Ovary (tissue), 9 donors: ENCODE results near the gene USP6NL. TPM values are rescaled to one million over a fixed set of nuclear protein-coding genes. Genes with fewer than 3 reads are reported as not detected.

Experiments used
- DNase-seq, 5 donors: peaks; one replicate each; pipeline ENCODE4 v3.0.0-alpha.2; 2019 to 2020
- H3K27ac ChIP-seq, 2 donors: fragments of 200-600 bp; one replicate each; pipeline versions ENCODE4 v1.5.1 to v1.8.0; 2019 to 2022
- H3K27me3 ChIP-seq: fragments of 200-600 bp; one replicate; pipeline ENCODE4 v1.8.0; 2022
- H3K36me3 ChIP-seq: fragments of 200-600 bp; sonication (generic); one replicate; pipeline ENCODE4 v1.5.1; 2019
- H3K4me1 ChIP-seq: one replicate; pipeline ENCODE4 v1.8.1; 2013; ENCODE audit warnings: mild to moderate bottlenecking, moderate library complexity; ENCODE audit not compliant: insufficient read depth
- H3K4me3 ChIP-seq: fragments of 200-600 bp; sonication (generic); one replicate; pipeline ENCODE4 v1.5.1; 2017
- H3K9me3 ChIP-seq, 2 donors: fragments of 200-600 bp in 1 of 2; sonication (generic) in 1 of 2; one replicate each; pipeline versions ENCODE4 v1.5.1 to v1.8.1; 2013 to 2019; ENCODE audit warnings: mild to moderate bottlenecking in 1 of 2, moderate library complexity in 1 of 2
- CTCF ChIP-seq, 3 donors: fragments of 450-650 bp in 2 of 3; fragments of 200-600 bp in 1 of 3; IDR thresholded peaks; one replicate each; pipeline versions ENCODE4 v1.5.1 to v1.8.0; 2016 to 2022; ENCODE audit warnings: antibody characterized with exemption in 3 of 3, mild to moderate bottlenecking in 1 of 3
- EP300 ChIP-seq: sonication (generic); formaldehyde crosslinking; IDR thresholded peaks from one replicate; pipeline ENCODE4 v1.6.1; 2017; ENCODE audit warnings: antibody characterized with exemption
- POLR2A ChIP-seq: fragments of 450-650 bp; IDR thresholded peaks from one replicate; pipeline ENCODE4 v1.6.1; 2017; ENCODE audit warnings: antibody characterized with exemption, mild to moderate bottlenecking, moderate library complexity
- WGBS, 3 donors: extraction: QIAGEN DNeasy Blood & Tissue Kit in 1 of 3; methylation state at CpG; one replicate each; pipeline versions ENCODE4 v1.1.5 to v1.1.7; 2013 to 2017; 5-methylcytosine and 5-hydroxymethylcytosine counted together
- intact Hi-C, 4 donors: fragments of 100-400 bp; cut with DNase I; formaldehyde crosslinking; loops; one replicate each; pipeline versions ENCODE4 v1.11.0 to v1.15.1; 2022 to 2023
- polyA plus RNA-seq, 2 donors: library from polyadenylated mRNA; stranded (reverse); fragments of 200-250 nt in 1 of 2; fragments of 350-450 nt in 1 of 2; fragmentation: Illumina TruSeq in 1 of 2; extraction: RNeasy Lipid Tissue Mini Kit (QIAGEN cat#74804) in 1 of 2; gene quantifications; one replicate each; pipeline ENCODE4 v1.2.3, GENCODE V29; 2013 to 2014
- total RNA-seq, 7 donors: library from RNA; depleted of rRNA in 2 of 7; stranded (reverse); fragments of >200 nt in 2 of 7; fragmentation: NEBNext Ultra II Directional in 3 of 7; extraction: Animal tissue kit (Norgen Biotek cat#: 25700) in 3 of 7; gene quantifications; one replicate each; pipeline versions ENCODE4 v1.1.0 to v1.2.4, GENCODE V29; 2016 to 2023
- donor health status: DM: no; HTN: no; CAD: no; lungs with moderate emphysema.
- donor health status: DM: no; HTN: no; CAD: no.
- donor health status: Bipolar disorder and iron deficiency.
- donor health status: DM: yes; HTN: yes; CAD: no.
- donor health status: DM: no; HTN: no; CAD: no.
- donor health status: DM: yes; HTN: yes; CAD: no.

Gene USP6NL
- total and polyA plus RNA-seq, 9 donors = 9.6 to 28.8 (median 16.3) TPM

- intact Hi-C loops = no loop called here
- no peaks in the 10 kb centered on the region for H3K27me3 ChIP-seq
- no peak for TF ChIP-seq EP300
- no peak for TF ChIP-seq CTCF (IDR thresholded peaks at IDR 0.05)
- TF ChIP-seq POLR2A = no peak
- 95 to 97% (median 95%) methylated on average over 6 of the region's 6 CpGs for WGBS, 3 donors
- H3K4me1 ChIP-seq = no peaks in the 10 kb centered on the region
- H3K4me3 ChIP-seq = no peak overlapping the region
- no peaks in the 10 kb centered on the region for H3K9me3 ChIP-seq
- H3K36me3 ChIP-seq = no peaks in the 10 kb centered on the region
- no peak overlapping the region for H3K27ac ChIP-seq
- DNase-seq = no peak
Observed at GRCh38 chr10:11553773-11554381, 57.6 kb downstream of the USP6NL start.

DNA sequence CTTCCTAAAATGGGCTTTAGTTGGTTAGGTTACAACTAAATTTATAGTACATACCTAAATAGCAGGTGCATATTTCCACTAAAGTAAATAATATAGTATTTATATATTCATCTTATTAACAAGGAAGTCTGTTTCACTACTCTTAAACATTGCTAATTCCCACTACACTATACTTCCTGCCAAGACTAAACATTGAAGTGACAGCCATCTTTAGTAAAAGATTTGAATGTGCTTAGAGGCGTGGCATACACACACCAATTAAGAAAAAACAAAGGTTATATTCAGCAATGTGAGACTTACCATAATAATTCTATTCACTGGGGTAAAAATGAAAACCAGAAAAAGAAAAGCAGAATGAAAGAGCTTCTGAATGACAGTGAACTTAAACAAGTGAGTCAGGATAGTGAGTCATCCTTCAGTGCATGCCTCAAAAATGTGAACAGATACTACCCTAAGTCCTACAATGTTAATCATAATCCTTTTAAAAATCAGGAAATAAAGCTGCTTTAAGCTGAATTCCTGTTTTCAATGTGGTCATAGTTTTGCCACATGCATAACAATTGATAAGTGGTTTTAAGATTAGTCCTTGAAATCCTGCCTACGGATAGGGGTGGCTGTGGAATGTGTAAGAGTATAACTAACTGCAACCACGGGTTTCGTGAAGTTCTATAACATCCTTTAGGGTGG, 59.4 kb downstream of the USP6NL start:
- no peak for DNase-seq
- intact Hi-C loops = no loop called here
- Histone ChIP-seq H3K9me3 (no peaks in the 10 kb centered on the region), H3K4me3 (no peak overlapping the region), H3K27ac (no peak overlapping the region), H3K4me1 (no peaks in the 10 kb centered on the region), H3K27me3 (no peaks in the 10 kb centered on the region), H3K36me3 (no peaks in the 10 kb centered on the region)
- no peak for TF ChIP-seq CTCF (IDR thresholded peaks at IDR 0.05)
- TF ChIP-seq POLR2A = no peak
- TF ChIP-seq EP300 = no peak
- WGBS, 3 donors = 38 to 58% (median 43%) methylated on average over 4 of the region's 4 CpGs

DNA sequence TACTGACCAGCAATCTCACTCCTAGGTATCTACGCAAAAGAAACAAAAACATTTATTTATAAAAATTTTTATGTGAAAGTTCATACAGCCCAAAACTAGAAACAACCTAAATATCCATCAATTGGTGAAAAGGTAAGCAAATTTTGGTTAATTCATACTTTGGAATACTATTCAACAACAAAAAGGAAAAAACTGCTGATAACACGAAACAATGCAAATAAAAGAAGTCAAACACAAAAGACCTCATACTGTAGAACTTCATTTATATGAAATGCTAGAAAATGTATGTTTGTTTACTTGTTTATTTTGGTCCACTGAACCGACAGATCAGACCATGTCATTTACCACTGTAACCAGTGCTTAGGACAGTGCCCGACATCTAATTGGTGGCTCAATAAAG, 60.3 kb downstream of the USP6NL start:
- no peak for DNase-seq
- WGBS, 3 donors = 94 to 96% (median 94%) methylated on average over 4 of the region's 4 CpGs
- no peaks in the 10 kb centered on the region for H3K36me3 ChIP-seq
- H3K9me3 ChIP-seq = no peaks in the 10 kb centered on the region
- H3K27ac ChIP-seq = no peak overlapping the region
- no peak overlapping the region for H3K4me3 ChIP-seq
- no peaks in the 10 kb centered on the region for H3K27me3 ChIP-seq
- H3K4me1 ChIP-seq = no peaks in the 10 kb centered on the region
- TF ChIP-seq EP300 (no peak), POLR2A (no peak), CTCF (IDR thresholded peaks at IDR 0.05) (no peak)
- intact Hi-C loops = no loop called here

GRCh38 chr10:11548768-11549099, 62.7 kb downstream of the USP6NL start:
- 90 to 92% (median 91%) methylated on average over 2 of the region's 2 CpGs for WGBS, 3 donors
- TF ChIP-seq POLR2A (no peak), CTCF (IDR thresholded peaks at IDR 0.05) (no peak), EP300 (no peak)
- intact Hi-C loops = no loop called here

More at GRCh38 chr10:11548768-11549099, 62.7 kb downstream of the USP6NL start:
- Histone ChIP-seq H3K4me3 (no peak overlapping the region), H3K36me3 (no peaks in the 10 kb centered on the region), H3K27ac (no peak overlapping the region), H3K9me3 (no peaks in the 10 kb centered on the region), H3K27me3 (no peaks in the 10 kb centered on the region), H3K4me1 (no peaks in the 10 kb centered on the region)
- DNase-seq = no peak
